GM23248 (cell line): ENCODE data around the gene LGALS8.

ENCODE experiments used
- EZH2 ChIP-seq: fragments of 200-600 bp; sonication (generic); IDR thresholded peaks from 2 replicates; pipeline ENCODE4 v1.6.1; 2018; ENCODE audit warnings: antibody characterized with exemption, mild to moderate bottlenecking; ENCODE audit not compliant: insufficient read depth, poor library complexity, severe bottlenecking
- EZH2phosphoT487 ChIP-seq: fragments of 200-600 bp; sonication (generic); IDR thresholded peaks from 2 replicates; pipeline ENCODE4 v1.6.1; 2018; ENCODE audit warnings: antibody characterized with exemption, moderate library complexity, mild to moderate bottlenecking, low read depth; ENCODE audit not compliant: insufficient read depth

DNA sequence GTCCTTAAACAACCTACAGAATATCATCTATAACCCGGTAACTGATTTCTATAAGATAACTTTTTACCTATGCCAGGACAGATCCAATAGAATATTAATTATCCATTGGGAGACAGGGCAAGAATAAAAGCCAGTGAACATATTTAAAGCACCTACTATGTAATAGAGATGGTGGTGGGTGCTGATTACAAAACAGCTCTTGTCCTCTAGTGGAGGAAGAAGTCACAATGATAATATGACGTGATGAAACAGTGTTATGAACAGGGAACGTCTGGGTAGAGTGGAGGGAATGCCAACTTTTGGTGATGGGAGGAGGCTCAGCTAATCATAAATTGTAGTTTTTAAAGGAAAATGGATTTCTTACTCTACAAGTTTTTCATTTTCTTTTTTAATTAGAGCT is 2.3 kb downstream of the LGALS8 start:
- TF ChIP-seq EZH2 (no peak), EZH2phosphoT487 (no peak)
